Stimulated activated CD8-positive, alpha-beta memory T cell treated with anti-CD3 and anti-CD28 coated beads, Interleukin-7, amount 100 ng/mL, for 4 hours (primary cell): ENCODE data around the gene PPP1R14C.

Experiments used
- DNase-seq, 2 donors: peaks; one replicate each; pipeline ENCODE4 v3.0.0-alpha.2; 2020; ENCODE audit warnings: low read depth in 2 of 2

Gene PPP1R14C

DNA sequence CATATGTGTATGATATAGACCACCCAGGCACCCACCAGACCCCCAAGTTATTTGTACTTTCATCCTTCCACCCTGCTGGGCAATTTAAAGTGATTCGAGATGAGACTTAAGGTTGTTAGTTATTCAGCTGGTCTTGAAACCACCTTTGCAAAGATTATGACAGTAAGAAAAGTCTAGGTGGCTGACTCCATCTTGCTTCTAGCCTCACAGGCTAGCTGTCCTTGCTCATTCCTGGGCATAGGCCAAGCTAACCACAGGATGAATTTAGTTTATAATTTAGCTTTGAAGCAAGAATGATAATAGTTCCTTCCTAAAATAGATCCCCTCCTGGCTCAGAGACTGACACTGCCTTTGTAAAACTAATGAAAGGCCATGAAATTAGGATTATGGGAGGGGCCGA is 154.0 kb downstream of the PPP1R14C start:
- DNase-seq, result no peak

DNA sequence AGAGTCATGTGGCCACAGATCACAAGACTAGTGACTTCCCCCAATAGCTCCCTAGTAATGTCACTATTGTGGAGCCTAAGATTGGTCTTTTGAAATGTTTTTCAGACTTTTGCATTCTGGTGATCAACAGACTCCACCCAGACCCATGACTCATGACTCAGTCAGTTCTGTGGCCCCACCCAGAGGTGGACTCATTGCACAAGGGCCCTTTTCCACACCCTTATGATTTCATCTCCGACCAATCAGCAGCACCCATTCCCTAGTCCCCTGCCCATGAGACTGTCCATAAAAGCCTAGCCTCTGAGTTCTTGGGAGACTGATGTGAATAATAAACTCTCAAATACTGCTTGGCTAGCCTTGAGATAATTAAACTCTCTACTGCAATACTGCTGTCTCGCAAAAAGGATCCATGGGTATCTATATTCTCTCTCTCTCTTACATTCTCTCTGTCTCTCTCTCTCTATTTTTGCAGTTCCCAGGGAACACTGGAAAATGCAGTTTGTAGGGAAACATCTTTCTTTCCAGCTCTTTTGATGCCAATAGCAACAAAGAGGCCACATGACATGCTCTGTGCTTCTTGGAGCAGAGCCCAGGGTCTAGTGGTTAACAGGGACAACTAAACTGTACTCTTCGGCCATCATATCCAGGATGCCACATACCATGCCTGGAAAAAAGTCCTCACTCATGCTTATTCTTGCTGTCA is 154.6 kb downstream of the PPP1R14C start:
- DNase-seq, result no peak

DNA sequence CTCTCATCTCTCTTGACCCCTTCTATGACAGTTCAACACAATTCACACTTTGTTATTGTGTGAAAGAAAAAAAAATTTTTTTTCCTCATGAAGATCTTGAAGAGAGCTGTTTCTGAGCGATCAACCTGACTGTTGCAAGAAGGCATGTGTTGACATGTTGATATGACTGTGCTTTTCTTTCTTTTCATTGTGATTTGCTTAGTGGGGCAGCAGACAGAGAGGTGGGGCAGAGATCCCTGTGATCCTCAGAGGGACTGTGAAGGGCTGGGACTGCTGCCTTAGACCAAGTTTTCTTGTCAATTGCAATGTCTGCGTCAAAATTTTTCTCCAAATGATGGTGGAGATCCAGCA is 155.2 kb downstream of the PPP1R14C start:
- no peak for DNase-seq

DNA sequence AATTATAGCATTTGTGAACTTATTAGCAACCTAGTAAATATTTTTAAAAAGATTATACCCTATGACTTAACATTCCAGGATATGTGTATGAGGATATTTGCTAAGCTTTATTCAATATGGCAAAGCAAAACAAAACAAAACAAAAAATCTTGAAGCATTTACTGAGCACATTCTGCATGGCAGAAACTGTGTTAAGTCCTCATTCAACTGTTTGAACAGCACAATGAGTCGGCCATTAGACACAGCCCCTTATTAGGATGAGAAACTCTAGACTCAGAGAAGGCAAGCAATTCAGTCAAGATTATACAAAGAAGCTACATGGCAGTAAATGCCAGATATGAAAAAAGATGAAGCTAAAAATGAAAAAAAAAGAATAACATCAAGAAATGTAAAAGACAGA is 155.8 kb downstream of the PPP1R14C start:
- no peak for DNase-seq
